Measurements from ENCODE around the gene TPSB2.
"Not testable (repeated sequence)": the region's sequence is repeated elsewhere in the genome, so short reads cannot be mapped to it uniquely, and the experiment has no call there.

The TPSB2 gene

GRCh38 chr16:1230084-1230470 is at the start of gene TPSB2:
TPSB2 (minus strand) TSS chr16:1230184; CDS start chr16:1229951, 233 bp downstream.
- DNase-seq = not testable (repeated sequence)

GRCh38 chr16:1279081-1279944 is 49.3 kb upstream of the TPSB2 start:
- DNase-seq = no peak

GRCh38 chr16:1278477-1278876 is 48.5 kb upstream of the TPSB2 start:
- DNase-seq = no peak

DNA sequence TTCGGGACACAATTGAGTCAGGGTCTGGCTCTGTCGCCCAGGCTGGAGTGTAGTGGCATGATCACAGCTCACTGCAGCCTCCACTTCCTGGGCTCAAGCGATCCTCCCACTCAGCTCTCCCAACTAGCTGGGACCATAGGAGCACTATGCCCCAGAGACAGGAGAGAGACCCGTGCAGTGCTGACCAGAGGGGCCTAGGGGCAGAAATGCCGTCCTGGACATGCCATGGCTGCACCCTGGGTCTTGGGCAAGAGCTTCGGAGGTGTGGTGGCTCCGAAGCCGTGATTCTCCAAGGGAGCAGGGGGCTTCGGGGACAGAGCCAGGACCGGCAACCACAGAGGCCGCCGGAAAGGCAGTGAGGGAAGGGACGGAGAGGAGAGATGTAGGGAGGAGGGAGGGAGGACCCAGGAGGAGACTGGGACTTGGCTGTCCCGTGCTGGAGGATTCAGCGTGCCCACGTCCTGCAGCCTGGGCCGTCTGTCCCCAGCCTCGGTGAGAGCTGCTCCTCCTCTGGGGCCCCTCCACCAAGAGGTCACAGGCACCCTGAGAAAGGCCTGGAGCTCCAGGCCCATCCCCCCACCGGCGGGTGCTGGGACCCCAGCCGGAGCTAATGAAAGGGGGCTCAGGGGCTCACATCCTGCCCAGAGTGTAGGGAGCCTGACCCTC is 47.8 kb upstream of the TPSB2 start:
- DNase-seq = no peak

DNA sequence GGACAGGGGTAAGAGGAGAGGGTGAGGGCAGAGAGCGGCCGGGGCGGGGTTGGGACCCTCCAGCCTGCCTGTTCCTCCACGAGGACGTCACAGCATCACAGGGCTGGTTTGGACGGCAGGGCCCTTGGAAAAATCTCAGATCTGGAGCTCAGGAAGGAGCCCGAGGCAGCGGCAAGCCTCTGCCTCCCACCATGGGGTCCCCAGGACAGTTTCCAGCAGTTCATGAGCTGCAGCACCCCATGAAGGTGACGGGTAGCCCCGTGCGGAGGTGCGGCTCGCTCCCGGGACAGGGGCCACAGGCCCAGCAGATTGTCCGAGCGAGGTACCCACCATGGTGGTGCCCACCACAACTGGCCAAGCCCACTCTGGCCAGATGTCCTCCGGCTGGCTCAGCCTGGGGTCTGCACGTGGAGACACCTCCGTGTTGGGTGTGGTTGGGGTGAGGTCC is 47.2 kb upstream of the TPSB2 start:
- DNase-seq = no peak

DNA sequence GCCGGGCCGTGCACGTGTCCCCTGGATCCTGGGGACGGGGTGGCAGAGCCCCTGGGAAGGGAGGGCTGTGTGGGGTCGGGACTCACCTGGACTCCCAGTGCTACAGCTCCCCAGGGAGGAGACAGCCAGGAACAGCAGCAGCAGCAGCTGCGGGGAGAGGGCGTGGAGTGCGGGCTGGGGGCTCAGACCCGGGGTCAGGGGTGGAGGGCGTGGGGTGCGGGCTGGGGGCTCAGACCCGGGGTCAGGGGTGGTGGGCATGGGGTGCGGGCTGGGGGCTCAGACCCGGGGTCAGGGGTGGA is 46.5 kb upstream of the TPSB2 start:
- DNase-seq = no peak

DNA sequence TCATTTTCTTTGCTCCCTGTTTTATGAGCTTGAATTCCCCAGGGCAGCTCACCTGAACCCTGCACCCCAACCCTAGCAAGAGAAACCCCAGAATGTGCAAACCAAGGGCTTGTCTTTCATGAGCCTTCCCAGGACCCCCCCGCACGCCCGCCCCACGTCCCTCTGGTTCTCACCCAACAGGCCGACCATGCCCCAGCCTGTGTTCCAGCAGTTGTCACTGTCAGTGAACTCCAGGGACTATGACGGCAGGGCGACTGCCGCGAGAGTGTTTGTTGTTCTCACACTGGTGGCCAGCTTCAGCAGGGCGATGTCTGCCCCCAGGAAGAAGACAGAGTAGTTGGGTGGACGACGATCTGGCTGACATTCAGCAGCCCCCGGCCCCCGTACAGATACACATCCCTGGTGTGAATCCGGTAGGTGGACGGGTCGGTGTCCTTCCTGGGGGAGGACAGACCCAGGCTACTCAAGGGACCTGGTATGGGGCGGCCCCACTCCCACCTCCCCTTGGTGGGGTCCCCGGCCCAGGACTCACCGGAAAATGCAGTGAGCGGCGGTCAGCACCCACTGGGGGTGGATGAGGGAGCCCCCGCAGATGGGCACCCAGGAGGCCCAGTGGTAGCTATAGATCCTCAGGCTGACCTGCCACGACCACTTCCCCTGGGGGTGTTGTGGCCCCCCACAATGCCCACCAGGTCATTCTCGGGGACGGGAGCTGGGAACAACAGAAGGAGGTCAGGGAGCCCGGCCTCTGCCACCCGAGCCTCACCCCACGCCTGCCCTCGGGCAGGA is 46.0 kb upstream of the TPSB2 start:
- no peak for DNase-seq

- no peak for DNase-seq
These were observed 44.8 kb upstream of the TPSB2 start for GRCh38 chr16:1274767-1275166.

- no peak for DNase-seq
These were observed 43.8 kb upstream of the TPSB2 start for GRCh38 chr16:1273816-1274215.

- no peak for DNase-seq
These were observed 42.6 kb upstream of the TPSB2 start for GRCh38 chr16:1272453-1273198.

- not testable (repeated sequence) for DNase-seq
These were observed 41.9 kb upstream of the TPSB2 start for GRCh38 chr16:1271724-1272413.

- DNase-seq = no peak
These were observed 41.4 kb upstream of the TPSB2 start for GRCh38 chr16:1271380-1271723.

- DNase-seq = not testable (repeated sequence)
These were observed 39.4 kb upstream of the TPSB2 start for GRCh38 chr16:1269418-1269817.

DNA sequence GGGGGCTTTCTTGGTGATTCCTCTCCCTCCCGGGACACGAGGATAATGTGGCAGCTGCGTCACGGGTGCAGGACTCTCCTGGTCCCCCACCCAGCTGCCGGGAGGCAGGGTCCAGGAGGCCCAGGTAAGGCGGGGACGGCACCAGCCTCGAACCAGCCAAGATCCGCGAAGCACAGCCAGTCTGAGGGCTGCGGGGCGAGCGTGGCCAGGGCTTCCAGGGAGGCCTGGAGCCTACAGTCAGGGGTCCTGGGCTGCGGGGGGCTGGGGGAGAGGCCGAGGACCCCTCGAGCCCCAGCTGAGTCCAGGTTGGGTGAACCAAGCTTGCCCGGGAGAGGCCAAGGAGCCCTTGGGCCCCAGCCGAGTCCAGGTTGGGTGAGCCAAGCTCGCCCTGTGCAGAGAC is 35.8 kb upstream of the TPSB2 start:
- DNase-seq = no peak

- no peak for DNase-seq
These were observed 35.2 kb upstream of the TPSB2 start for GRCh38 chr16:1265090-1265630.

DNA sequence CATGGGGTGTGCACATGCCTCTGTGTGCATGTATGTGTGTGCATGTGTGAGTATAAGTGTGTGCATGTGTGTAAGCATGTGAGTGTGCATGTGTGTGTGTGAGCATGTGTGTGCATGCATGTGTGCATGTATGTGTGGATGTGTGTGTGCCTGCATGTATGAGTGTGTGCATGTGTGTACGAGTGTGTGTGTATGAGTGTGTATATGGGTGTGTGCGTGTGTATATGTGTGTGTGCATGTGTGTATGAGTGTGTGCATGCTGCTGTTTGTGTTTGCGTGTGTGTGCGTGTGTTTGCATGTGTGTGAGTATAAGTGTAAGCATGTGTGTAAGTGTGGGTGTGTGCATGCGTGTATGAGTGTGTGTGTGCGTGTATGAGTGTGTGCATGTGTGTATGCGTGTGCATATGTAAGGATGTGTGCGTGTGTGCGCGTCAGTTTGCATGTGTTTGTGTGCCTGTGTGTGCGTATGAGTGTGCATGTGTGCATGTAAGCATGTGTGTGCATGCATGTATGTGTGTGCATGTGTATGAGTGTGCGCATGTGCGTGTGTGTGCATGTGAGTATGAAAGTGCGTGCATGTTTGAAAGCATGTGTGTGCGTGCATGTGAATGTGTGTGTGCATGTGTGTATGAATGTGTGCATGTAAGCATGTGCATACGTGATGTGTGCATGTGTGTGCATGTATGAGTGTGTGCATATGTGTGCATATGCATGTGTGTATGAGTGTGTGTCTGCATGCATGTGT is 34.5 kb upstream of the TPSB2 start:
- DNase-seq = no peak

GRCh38 chr16:1263591-1264344 is 33.8 kb upstream of the TPSB2 start:
- DNase-seq = no peak

DNA sequence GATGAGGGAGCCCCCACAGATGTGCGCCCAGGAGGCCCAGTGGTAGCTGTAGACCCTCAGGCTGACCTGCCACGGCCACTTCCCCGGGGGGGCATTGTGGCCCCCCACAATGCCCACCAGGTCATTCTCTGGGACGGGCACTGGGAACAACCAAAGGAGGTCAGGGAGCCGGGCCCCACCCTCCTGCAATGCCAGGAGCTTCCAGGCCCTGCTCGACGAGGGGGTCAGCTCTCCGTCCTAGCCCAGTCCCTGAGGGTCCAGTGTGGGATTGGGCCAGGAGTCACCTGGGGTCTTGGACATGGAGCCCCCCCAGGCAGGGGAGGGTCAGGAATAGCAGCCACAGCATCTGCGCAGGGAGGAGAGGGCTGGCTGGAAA is 32.9 kb upstream of the TPSB2 start:
- DNase-seq = no peak

- DNase-seq = no peak
These were observed 32.3 kb upstream of the TPSB2 start for GRCh38 chr16:1262210-1262845.

Data from activated CD4-positive, alpha-beta T cell treated with anti-CD3 and anti-CD28 coated beads, Interleukin-2, amount 50 U/mL, for 4 hours (primary cell).